ENCODE measurements around the gene GPI.
"Not testable (repeated sequence)": the region's sequence is repeated elsewhere in the genome, so short reads cannot be mapped to it uniquely, and the experiment has no call there.

The GPI gene

DNA sequence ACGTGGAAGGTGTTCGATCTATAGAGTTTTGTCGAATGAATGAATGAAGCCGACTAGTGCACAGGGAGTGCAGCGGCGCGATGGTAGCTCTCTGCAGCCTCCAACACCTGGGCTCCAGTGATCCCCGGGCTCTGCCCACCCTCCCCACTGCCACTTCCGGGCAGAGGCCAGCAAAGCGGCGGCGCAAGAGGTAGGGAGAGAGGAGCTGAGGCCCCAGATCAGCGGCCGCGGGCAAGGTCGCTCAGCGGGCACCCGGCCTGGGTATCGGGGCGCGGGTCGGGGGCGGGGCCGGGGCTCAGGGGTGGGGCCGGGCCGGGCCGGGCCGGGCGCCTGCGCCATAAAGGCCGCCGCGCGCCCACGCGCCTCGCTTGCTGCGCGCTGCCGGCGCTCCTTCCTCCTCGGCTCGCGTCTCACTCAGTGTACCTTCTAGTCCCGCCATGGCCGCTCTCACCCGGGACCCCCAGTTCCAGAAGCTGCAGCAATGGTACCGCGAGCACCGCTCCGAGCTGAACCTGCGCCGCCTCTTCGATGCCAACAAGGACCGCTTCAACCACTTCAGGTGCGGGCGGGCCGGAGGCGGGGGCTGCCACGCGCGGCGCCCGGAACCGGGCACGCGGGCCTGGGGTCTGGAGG lies at the start of gene GPI:
GPI (plus strand) TSS at position 367 of the 633 bp plus-strand sequence; CDS start at position 438, 71 bp downstream.
- DNase-seq (ENCODE audit: low spot score): peak; percentile 66

DNA sequence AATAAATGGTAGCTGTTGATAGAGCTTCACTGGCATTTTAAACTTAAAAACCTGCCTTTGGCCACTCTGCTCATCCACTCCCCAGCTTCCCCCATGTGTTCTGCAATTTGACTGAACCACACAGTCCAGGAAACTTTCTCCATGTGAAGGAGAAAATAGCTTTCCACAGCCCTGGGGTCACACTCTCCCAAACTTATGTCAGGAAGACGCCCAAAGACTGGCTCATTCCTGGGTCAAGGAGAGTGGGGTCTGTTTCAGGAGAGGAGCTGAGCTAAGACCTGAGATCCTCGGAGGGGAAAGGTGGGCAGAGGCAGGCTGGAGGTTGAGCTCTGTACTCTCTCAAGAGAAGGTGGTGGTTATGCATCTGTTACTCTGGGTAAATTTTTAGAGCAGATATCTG lies 48.7 kb upstream of the GPI start:
- no peak for DNase-seq (ENCODE audit: low spot score)

DNA sequence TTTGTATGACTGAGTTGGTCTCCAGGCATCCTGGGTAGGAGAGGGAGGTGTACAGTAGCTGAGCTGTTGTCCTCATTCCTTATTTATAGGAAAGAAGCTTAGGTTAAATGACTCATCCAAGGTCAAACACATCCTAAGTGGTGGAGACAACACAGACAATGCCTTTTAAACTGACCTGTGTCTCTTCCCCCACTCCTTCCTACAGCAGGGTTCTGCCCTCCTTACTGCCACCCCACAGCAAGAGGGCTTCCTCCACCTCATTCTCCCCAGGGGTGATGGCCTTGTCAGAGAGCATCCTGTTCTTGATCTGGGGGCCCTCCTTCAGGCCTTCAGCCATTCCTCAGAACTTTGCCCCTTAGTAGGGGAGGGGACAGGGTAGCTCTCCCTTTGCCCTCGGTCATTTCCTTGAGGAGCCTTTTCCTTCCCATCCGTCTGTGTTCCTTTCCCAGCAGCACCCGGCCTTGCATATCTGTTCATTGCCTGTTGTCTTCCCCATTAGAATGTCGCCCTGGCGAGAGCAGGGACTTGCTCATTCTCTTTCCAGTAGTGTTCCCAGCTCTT lies 48.2 kb upstream of the GPI start:
- no peak for DNase-seq (ENCODE audit: low spot score)

DNA sequence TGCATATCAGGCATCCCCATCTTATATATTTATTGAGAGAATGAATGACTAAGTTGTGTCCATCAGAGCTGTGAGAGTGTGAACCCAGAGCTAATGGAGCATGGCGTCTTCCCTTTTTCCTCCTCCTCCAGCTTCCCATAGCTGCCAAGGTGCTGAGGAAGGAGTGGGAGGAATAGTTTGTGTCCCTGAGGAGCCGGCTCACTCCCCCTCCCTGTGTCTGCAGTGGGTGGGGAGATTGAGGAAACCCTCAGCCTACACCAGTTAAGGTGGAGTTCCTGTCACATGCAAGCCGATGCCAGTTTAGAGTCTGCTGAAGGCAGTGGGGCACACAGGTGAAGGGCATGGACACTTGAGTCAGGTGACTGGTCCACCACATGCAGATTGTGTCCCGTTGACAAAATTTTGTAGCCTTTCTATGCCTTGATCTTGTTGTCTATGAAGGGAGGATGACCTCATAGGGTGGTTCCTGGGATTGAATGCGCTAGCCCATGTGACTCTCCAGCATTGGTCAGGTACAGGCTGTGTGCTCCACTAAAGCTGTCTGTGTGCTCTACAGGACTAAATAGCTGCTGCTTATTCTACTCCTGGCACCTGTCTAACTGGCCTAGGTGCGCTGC lies 47.6 kb upstream of the GPI start:
- DNase-seq (ENCODE audit: low spot score): no peak

DNA sequence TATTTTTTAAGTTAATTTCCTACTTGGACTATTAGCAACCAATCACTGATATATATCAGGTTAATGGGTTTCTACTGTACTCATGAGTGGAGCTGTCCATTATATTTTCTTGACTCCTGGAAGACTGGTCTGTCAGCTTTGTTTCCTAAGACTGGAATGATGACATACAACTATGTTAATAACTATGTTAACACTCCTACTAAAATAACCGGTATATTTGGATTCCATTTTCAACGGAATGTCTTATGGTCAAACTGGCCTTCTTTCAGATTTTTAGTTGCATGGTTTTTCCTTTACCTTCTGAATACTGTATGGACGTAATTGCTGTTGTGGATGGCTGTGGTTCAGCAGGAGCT lies 45.8 kb upstream of the GPI start:
- DNase-seq (ENCODE audit: low spot score): no peak

DNA sequence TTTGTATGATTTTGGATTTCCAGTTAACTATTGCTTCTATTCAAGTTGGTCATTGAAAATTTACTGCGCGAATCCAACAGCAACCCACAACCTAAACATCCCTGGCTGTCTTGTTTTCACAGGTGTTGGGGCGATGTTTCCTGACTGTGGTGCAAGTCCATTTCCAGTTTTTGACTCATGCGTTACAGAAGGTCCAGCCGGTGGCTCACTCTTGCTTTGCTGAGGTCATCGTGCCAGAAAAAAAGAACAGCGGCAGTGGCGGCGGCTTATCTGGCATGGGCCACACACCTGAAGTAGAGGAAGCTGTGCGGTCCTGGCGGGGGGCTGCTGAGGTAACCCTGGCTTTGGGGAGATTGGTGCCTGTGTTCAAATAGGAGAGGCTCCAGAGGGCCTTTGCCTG lies 45.2 kb upstream of the GPI start:
- DNase-seq (ENCODE audit: low spot score): no peak

DNA sequence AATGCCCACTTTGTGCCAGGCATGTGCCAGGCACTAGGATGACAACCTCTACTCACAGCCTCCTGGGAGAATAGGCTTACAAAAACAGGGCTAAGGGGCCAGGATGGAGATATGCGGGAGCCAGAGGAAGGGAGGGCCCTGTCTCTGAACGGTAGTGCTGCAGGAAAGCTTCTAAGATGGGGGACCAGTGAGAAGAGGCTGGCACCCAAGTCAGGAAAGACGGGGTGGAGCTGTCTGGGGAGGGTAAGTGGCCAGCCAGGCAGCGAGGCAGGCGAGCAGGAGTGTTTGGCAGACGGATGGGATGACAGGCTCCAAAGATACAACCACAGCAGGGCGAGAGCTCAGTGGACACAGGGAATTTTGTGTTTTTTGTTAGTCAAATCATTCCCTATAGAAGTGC lies 44.7 kb upstream of the GPI start:
- DNase-seq (ENCODE audit: low spot score): no peak

DNA sequence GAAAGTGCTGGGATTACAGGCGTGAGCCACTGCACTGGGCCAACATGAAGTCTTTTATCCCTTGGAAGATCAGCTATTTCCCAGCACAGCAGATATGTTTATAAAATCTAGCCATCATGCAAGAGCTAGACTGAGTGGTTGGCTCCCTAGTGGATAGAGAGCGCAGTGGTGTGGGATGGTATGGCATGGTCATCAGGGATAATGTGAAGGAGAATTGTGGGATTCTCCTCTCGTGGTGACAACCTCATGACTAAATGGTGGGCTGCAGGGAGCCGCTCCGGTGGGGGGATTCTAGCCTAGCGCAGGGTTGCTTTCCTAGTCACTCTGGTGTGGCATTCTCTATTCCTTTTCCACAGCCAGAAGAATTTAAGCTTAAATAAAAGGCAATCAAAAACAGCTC lies 43.3 kb upstream of the GPI start:
- no peak for DNase-seq (ENCODE audit: low spot score)

DNA sequence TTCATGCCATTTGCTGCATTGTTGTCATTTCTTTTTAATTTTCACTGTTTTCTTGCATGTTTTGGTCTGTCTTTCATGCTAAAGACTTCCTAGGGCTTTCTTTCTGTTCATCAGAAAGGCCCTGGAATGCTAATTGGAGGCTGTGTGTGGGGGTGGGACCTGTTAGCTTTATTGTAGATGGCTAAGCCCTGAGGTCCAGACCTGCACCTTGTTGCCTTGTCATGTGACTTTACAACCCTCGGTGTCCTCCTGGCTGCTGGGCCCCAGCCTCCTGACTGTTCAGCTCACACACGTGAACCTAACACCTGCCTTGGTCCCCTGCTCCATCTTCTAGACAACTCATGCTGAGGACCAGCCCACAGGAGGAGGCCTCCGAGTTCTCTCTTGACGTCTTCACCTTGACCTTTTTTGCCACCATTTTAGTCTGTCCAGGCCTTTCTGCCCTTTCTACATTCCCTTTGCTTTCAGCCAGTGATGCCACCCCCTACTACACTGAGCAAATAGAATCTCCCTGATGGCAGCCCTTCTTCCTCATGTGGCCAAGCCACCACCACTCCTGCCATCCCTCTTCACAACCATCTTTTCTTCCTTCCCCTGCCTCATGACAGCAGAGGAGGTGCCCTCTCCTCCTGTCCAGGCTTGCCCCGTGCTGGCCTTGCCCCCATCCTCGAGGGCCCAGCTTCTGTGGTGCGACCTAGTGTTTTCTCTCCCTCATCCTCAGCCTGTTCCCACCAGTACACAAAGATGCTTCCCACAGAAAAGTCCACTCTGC lies 41.4 kb upstream of the GPI start:
- no peak for DNase-seq (ENCODE audit: low spot score)

DNA sequence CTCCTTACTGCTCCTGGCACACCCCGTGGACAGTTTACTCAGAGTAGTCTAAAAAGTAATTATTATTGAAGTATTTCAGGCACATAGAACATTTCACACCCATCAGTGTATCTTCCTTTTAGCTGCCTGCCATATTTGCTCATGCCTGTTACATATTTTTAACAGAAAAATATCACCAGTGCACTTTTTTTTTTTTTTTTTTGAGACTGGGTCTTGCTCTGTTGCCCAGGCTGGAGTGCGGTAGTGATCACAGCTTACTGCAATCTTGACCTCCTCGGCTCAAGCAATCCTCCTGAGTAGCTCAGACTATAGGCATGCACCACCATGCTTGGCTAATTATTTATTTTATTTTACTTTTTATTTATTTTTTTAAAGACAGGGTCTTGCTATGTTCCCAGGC lies 40.7 kb upstream of the GPI start:
- no peak for DNase-seq (ENCODE audit: low spot score)

DNA sequence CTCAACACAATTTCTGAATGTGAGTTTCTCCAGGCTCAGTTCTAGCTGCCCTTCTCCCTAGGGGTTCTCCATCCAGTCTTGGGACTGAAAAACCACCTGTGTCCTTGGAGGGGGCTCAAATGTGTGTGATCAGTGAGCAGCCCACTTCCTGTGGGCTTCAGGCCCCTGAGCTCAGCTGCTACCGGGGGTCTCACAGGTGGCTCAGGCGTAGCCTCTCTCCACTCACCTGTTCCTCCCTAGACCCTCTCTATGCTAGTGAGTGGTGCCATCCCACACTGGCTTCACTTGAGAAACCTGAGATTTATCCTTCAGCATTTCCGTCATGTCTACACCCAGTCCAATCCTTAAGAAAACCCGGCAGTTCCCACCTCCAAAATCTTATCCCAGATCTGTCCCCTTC lies 39.8 kb upstream of the GPI start:
- no peak for DNase-seq (ENCODE audit: low spot score)

DNA sequence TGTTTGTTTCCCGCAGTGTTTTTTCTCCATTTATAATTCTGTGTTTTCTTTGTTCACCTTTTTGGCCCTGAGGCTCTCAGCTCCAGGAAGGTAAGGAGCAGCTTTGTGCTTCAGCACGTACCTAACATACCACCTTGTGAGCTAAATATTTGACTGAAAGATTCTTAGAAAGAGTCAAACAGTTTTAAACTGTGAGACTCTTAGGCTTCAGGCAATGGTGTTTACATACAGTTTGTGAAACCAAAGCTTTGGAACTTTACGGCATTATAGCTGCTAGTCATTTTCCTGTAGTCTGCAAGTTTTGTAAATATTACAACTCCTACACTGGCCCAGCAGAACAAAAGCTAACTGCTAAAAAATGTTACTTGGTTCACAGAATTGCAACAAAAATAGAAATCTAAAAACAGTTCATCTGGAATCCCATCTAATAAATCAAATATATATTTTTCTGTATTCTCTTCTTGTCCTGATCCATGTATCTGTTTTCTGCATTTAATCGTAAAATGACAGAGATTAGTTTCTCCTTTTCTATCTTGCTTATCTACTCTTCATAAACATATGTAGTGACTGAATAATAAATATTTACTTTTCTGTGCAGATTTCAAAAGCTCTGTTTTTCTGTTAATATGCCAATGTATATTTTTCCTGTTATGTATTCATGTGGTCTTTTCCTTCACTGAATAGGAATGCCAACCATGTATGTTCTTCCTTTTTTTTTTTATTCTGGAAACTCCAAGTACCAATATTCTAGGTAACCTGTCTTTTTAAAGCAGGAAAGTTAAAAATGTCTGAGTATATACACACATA lies 38.8 kb upstream of the GPI start:
- DNase-seq (ENCODE audit: low spot score): no peak

DNA sequence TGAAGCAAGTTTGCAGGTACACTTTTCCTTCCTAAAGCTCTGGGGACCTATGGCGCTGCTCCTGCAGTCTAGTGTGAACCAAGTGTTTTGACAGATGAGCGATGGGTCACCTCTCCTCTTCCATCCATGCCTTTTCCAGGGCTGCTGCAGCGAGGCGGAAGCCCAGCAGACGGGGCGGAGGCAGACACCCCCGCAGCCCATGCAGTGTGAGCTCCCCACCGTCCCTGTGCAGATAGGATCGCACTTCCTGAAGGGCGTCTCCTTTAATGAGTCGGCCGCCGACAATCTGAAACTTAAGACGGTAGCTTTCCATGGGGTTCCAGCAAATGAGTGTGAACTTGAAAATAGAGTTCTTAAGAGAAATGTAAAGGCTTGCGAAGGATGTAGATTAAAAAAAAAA lies 37.1 kb upstream of the GPI start:
- no peak for DNase-seq (ENCODE audit: low spot score)

DNA sequence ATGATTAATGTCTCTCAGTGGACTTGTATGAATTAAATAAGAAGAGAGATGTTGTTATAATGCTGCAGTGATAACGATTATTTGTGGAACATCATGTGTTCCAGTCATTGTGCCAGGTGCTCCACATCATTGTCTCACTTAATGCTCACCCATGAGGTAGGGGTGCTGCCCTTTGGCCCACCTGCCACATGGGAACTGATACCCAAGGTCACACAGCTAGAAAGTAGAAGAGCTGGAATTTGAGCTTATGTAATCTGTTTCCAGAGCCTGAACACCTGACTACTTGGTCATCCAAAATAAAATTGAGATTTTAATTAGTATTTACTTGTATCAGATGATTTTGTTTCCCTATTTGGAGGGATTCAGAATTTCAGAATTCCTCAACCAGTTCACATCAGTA lies 36.0 kb upstream of the GPI start:
- DNase-seq (ENCODE audit: low spot score): no peak

DNA sequence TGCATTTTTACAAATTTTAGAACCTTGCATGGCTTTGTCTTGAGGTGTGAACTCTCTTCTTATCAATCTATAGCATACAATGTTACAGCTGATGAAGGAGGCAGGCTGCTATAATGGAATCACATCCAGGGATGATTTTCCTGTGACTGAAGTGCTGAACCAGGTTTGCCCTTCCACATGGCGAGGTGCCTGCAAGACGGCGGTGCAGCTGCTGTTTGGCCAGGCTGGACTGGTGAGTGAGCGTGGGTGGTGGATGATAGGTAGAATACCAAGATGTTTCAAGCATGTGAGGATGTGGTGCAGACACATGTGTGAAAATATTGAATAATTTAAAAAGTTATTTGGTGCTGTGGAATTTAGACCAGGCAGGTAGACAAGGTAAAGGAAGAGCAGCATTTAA lies 34.9 kb upstream of the GPI start:
- no peak for DNase-seq (ENCODE audit: low spot score)

DNA sequence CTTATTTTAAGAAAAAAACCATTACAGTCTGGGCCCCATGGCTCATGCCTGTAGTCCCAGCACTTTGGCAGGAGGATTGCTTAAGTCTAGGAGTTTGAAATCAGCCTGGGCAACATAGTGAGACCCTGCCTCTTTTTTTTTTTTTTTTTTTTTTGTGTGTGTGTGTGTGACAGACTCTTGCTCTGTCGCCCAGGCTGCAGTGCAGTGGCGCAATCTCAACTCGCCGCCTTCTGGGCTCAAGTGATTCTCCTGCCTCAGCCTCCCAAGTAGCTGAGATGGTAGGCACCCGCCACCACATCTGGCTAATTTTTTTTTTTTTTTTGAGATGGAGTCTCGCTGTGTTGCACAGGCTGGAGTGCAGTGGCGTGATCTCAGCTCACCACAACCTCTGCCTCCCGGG lies 34.4 kb upstream of the GPI start:
- DNase-seq (ENCODE audit: low spot score): not testable (repeated sequence)

DNA sequence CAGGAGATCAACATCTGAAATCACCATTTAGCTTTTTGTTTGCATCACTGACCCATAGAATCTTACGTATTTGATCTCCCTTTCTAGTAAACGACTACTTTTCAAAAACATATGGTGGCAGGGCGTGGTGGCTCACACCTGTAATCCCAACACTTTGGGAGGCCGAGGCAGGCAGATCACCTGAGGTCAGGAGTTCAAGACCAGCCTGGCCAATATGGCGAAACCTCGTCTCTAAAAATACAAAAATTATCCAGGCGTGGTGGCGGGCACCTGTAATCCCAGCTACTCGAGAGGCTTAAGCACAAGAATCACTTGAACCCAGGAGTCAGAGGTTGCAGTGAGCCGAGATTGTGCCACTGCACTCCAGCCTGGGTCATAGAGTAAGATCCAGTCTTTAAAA lies 33.4 kb upstream of the GPI start:
- DNase-seq (ENCODE audit: low spot score): not testable (repeated sequence)

DNA sequence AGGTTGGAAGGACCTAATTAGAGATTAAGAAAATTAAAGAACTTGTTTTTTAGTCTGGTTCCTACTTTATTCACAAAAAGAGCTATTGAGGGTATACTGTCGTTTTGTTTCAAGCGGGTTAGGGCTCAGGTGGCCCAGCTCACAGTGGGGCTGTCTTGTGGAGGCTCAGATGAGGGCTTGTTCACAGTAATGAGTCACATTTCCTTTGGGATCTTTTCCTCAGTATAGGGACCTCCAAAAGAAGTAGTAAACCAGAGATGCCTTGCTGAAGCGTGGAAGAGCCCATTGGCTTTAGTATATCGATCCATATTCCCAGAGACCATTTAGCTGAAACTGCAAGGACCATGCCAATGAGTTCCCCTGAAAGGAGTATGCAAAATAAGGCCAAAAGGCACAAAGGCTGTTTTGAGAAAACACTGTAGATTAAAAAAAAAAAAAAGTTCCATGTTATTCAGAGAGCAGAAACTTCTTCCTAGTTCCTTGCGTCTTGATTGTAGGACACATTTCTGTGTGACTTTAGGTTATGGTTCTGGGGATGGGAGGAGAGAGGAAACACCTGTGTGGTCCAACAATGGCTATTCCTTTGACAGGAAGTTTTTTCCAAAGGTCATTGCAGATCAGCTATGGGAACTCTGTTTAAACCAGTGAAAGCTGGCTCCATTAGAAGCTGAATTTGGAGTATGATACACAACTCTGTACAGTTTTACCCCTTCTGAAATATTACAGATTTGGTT lies 32.8 kb upstream of the GPI start:
- no peak for DNase-seq (ENCODE audit: low spot score)

DNA sequence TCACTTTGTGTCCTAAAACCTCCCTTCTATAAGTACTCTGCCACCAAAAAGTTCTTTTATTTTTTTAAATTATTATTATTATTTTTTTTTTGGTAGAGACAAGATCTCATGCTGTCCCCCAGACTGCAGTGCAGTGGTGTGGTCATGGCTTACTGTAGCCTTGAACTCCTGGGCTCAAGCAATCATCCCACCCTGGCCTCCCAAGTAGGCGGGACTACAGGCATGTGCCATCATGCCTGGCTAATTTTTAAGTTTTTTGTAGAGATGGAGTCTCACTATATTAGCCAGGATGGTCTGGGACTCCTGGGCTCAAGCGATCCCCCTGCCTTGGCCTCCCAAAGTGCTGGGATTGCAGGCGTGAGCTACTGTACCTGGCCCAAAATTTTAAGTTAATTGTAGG lies 29.1 kb upstream of the GPI start:
- DNase-seq (ENCODE audit: low spot score): no peak

DNA sequence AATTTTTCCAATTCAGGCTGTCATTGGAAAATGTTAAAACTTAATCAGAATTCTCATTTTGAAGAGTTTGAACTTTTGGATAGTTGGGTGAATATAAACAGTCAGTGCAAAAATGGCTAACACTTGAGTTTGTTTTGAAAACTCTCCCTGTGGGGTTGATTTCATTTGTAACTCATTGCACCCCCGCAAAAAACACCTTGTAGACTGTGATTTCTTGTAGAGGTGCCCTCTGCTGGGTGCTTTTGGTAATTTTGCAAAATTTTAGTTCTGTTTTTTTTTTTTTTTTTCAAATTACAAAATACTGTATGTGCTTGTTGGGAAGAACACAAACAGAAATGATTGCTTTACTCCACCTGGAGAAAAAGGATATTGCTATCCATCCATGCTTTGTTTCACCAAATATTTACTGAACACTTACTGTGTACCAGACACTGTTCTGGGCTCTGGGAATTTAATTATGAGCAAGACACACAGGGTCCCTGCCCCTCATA lies 28.2 kb upstream of the GPI start:
- no peak for DNase-seq (ENCODE audit: low spot score)

DNA sequence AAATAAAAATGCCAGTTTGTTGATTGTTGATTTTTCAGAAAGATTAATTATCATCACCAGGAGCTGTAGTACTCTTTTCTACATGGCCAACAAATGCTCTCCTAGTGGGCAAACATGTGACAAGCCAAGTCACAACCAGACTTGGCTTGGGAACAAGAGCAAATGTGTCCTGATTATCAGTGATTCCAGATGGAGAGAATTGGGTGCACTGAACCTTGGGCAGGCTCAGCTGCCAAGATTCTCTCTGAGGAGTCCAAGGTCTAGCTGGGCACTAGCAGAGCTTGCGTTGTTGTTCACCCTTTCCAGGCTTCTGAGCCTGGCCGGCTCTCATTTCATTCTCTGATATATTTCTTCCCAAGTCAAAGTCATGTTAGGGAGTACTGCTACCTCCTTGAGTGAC lies 27.3 kb upstream of the GPI start:
- no peak for DNase-seq (ENCODE audit: low spot score)

Measured in putamen (tissue), 1 donor.